Measurements from ENCODE around the gene PEX11G.
"Not testable (repeated sequence)": the region's sequence is repeated elsewhere in the genome, so short reads cannot be mapped to it uniquely, and the experiment has no call there.

The PEX11G gene

DNA sequence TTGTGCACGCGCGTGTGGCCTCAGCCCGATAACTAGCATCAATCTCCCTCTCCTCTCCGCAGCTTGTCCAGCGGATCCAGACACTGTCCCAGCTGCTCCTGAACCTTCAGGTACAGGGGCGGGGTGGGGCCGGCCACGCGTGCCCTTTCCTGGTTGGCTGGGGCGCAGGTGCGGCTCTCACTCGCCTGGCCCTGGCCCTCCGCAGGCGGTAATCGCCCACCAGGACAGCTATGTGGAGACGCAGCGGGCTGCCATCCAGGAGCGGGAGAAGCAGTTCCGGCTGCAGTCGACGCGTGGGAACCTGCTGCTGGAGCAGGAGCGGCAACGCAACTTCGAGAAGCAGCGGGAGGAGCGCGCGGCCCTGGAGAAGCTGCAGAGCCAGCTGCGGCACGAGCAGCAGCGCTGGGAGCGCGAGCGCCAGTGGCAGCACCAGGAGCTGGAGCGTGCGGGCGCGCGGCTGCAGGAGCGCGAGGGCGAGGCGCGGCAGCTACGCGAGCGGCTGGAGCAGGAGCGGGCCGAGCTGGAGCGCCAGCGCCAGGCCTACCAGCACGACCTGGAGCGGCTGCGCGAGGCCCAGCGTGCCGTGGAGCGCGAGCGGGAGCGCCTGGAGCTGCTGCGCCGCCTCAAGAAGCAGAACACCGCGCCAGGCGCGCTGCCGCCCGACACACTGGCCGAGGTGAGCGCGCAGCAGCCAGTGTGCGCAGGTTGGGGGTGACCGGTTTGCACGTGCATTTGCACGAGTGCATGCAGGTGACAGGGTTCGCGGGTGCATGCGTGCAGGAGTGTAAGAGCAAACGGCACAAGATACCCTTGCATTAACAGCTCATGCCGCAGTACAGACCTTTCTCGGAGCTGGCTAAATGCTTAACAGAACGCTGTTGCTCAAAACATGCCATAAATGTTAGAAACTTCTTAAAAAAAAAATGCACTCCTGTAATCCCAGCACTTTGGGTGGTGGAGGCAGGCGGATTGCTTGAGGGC is 21.5 kb downstream of the PEX11G start:
- no peak for DNase-seq (ENCODE audit: low spot score)

- DNase-seq (ENCODE audit: low spot score), result no peak
Measured at GRCh38 chr19:7463575-7463974, 25.3 kb downstream of the PEX11G start.

GRCh38 chr19:7461841-7462629 is 26.8 kb downstream of the PEX11G start:
- DNase-seq (ENCODE audit: low spot score), result no peak

- DNase-seq (ENCODE audit: low spot score), result no peak
Measured at GRCh38 chr19:7460562-7460966, 28.3 kb downstream of the PEX11G start.

GRCh38 chr19:7459773-7460172 is 29.1 kb downstream of the PEX11G start:
- DNase-seq (ENCODE audit: low spot score), result no peak

GRCh38 chr19:7458675-7459074 is 30.2 kb downstream of the PEX11G start:
- no peak for DNase-seq (ENCODE audit: low spot score)

GRCh38 chr19:7456964-7457541 is 31.8 kb downstream of the PEX11G start:
- no peak for DNase-seq (ENCODE audit: low spot score)

- no peak for DNase-seq (ENCODE audit: low spot score)
Measured at GRCh38 chr19:7455600-7456296, 33.1 kb downstream of the PEX11G start.

DNA sequence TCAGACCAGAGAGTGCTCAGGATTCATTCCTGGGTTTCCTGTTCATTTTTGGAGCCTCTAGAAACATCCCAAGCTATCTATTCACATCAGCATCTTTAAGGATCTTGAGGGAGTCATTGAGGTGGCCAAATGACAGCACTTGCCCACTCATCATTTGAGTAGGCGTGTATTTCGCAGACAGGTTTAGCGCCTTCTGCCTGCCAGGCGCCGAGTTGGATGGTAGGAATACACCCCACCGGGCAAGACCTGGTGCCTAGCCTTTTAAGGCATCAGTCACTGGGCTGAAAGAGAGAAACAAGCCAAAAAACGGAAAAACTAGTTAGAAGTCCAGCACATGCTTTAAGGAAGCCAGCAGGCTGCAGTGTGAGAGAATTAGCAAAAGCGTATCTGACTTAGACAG is 33.8 kb downstream of the PEX11G start:
- no peak for DNase-seq (ENCODE audit: low spot score)

DNA sequence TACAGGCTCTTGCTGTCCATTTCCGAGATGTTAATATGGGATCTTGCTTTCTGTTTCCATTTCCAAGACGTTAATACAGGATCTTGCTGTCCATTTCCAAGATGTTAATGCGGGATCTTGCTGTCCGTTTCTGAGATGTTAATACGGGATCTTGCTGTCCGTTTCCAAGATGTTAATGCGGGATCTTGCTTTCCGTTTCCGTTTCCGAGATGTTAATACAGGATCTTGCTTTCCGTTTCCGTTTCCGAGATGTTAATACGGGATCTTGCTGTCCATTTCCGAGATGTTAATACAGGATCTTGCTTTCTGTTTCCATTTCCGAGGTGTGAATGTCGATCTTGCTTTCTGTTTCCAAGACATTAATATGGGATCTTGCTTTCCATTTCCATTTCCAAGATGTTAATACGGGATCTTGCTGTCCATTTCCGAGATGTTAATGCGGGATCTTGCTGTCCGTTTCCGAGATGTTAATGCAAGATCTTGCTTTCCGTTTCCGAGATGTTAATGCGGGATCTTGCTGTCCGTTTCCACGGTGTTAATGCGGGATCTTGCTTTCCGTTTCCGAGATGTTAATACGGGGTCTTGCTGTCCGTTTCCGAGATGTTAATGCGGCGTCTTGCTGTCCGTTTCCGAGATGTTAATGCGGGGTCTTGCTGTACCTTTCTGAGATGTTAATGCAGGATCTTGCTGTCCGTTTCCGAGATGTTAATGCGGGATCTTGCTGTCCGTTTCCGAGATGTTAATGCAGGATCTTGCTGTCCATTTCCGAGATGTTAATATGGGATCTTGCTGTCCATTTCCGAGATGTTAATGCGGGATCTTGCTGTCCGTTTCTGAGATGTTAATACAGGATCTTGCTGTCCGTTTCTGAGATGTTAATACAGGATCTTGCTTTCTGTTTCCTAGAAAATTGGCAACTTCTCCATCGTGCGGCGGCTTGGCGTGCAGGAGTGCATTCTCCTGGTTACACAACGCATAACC is 38.3 kb downstream of the PEX11G start:
- DNase-seq (ENCODE audit: low spot score), result peak; percentile 34

- not testable (repeated sequence) for DNase-seq (ENCODE audit: low spot score)
Measured at GRCh38 chr19:7449391-7450070, 39.3 kb downstream of the PEX11G start.

- DNase-seq (ENCODE audit: low spot score), result no peak
Measured at GRCh38 chr19:7447648-7448047, 41.2 kb downstream of the PEX11G start.

GRCh38 chr19:7445104-7445503 is 43.7 kb downstream of the PEX11G start:
- DNase-seq (ENCODE audit: low spot score), result no peak

- DNase-seq (ENCODE audit: low spot score), result no peak
Measured at GRCh38 chr19:7444042-7444441, 44.8 kb downstream of the PEX11G start.

- peak; percentile 29 for DNase-seq (ENCODE audit: low spot score)
Measured at GRCh38 chr19:7442423-7442822, 46.4 kb downstream of the PEX11G start.

DNA sequence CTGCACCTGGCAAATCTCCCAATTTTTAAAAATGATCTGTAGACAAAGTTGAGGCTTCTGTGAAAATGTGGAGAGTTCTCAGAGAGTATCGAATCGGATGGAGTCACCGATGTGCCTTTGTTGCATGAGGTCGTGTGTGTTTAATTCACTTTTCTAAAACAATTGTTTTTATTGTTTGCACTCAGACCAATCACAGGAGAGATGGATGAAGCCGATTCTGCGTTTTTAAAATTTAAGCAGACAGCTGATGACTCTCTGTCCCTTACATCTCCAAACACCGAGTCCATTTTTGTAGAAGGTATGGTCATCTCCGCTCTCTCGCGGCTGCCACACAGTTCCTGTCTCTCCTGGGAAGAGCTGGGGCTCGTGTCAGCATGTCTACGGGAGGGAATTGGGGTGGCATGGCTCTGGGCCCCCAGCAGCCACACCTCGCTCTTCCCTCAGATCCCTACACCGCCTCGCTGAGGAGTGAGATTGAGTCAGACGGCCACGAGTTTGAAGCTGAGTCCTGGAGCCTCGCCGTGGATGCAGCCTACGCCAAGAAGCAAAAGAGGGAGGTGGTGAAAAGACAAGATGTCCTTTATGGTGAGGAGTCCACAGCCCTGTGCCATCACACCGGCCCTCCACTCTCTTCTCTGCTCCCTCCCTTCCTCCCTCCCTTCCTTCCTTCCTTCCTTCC is 47.2 kb downstream of the PEX11G start:
- peak; percentile 47 for DNase-seq (ENCODE audit: low spot score)

- DNase-seq (ENCODE audit: low spot score), result no peak
Measured at GRCh38 chr19:7440188-7440975, 48.5 kb downstream of the PEX11G start.

GRCh38 chr19:7435586-7435985 is 53.2 kb downstream of the PEX11G start:
- no peak for DNase-seq (ENCODE audit: low spot score)

GRCh38 chr19:7434391-7434790 is 54.4 kb downstream of the PEX11G start:
- DNase-seq (ENCODE audit: low spot score), result no peak
